ENCODE results near the gene CRMP1. TPM values are rescaled to one million over a fixed set of nuclear protein-coding genes. Genes with fewer than 3 reads are reported as not detected.

CRMP1 gene
- total and polyA plus RNA-seq, 12 donors: 0.18 to 17.7 (median 4.8) TPM

DNA sequence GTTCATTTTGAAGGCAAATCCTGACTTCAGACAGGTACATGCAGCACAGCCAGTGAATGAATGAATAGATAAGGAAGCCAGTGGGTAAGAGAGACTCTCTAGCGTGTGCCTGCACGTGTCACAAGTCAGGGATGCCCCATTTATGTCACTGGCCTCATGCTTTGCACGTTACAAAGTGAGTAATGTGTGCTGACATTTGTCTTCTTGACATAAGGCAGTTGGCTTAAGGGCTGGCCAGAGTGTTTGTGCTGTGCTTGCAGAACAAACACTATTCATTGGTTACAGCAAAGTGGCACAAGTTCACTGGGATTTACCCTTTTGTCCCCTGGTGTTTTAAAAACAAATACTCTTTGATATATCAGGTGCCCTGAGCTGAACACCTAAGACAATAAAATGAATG lies 55.9 kb downstream of the CRMP1 start:
- Histone ChIP-seq H3K27ac (no peak overlapping the region), H3K27me3 (no peaks in the 10 kb centered on the region), H3K4me3 (no peak overlapping the region), H3K4me1 (replicated peaks in 1 of 2) (no peaks in the 10 kb centered on the region), H3K36me3 (replicated peaks in 1 of 2) (no peaks in the 10 kb centered on the region), H3K9me3 (replicated peaks in 1 of 3) (no peaks in the 10 kb centered on the region)
- intact Hi-C loops (cut with DNase I): no loop called here
- DNase-seq: no peak
- TF ChIP-seq POLR2A (IDR thresholded peaks at IDR 0.05): no peak
- TF ChIP-seq, protein P1, sequence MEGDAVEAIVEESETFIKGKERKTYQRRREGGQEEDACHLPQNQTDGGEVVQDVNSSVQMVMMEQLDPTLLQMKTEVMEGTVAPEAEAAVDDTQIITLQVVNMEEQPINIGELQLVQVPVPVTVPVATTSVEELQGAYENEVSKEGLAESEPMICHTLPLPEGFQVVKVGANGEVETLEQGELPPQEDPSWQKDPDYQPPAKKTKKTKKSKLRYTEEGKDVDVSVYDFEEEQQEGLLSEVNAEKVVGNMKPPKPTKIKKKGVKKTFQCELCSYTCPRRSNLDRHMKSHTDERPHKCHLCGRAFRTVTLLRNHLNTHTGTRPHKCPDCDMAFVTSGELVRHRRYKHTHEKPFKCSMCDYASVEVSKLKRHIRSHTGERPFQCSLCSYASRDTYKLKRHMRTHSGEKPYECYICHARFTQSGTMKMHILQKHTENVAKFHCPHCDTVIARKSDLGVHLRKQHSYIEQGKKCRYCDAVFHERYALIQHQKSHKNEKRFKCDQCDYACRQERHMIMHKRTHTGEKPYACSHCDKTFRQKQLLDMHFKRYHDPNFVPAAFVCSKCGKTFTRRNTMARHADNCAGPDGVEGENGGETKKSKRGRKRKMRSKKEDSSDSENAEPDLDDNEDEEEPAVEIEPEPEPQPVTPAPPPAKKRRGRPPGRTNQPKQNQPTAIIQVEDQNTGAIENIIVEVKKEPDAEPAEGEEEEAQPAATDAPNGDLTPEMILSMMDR (IDR thresholded peaks at IDR 0.05): no peak
- 10 to 40% (median 30%) methylated on average over 3 of the region's 3 CpGs for WGBS, 4 donors

DNA sequence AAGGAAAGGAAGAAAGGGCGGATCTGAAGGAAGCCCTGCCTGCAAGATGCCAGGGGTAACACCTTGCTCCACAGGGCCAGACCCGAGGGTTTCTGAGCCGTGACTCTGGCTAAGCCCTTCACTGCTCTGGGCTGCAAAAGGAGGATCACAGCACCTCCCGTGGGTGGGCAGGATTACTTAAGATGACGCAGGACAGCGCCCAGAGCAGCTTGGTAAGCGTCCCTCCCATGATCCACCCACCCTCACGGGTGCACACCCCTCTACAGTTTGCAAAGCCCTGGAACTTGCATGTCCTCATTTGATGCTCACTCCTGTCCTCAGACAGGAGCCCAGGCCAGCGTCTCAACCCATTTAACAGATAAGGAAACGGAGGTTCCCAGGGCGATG lies 64.9 kb downstream of the CRMP1 start:
- WGBS, 4 donors: 81 to 86% (median 84%) methylated on average over 10 to 11 of the region's 11 CpGs
- no peak overlapping the region for H3K4me3 ChIP-seq
- no peak overlapping the region for H3K27ac ChIP-seq
- no peaks in the 10 kb centered on the region for H3K9me3 ChIP-seq (replicated peaks in 1 of 3)
- H3K27me3 ChIP-seq: no peaks in the 10 kb centered on the region
- no peaks in the 10 kb centered on the region for H3K36me3 ChIP-seq (replicated peaks in 1 of 2)
- DNase-seq: no peak
- TF ChIP-seq, protein P1 (IDR thresholded peaks at IDR 0.05): no peak
- TF ChIP-seq POLR2A (IDR thresholded peaks at IDR 0.05): no peak
- intact Hi-C loops (cut with DNase I): no loop called here
- no peaks in the 10 kb centered on the region for H3K4me1 ChIP-seq (replicated peaks in 1 of 2)

- TF ChIP-seq, protein P1 (IDR thresholded peaks at IDR 0.05): no peak
- no peak for TF ChIP-seq POLR2A (IDR thresholded peaks at IDR 0.05)
Measured at GRCh38 chr4:5827108-5828004, 65.5 kb downstream of the CRMP1 start.

GRCh38 chr4:5826437-5827107 lies 66.3 kb downstream of the CRMP1 start:
- Histone ChIP-seq H3K9me3 (replicated peaks in 1 of 3) (no peaks in the 10 kb centered on the region), H3K36me3 (replicated peaks in 1 of 2) (no peaks in the 10 kb centered on the region), H3K27me3 (no peaks in the 10 kb centered on the region), H3K27ac (no peak overlapping the region), H3K4me1 (replicated peaks in 1 of 2) (no peaks in the 10 kb centered on the region), H3K4me3 (no peak overlapping the region)
- no peak for DNase-seq
- TF ChIP-seq POLR2A (IDR thresholded peaks at IDR 0.05): no peak
- TF ChIP-seq, protein P1 (IDR thresholded peaks at IDR 0.05): no peak
- intact Hi-C loops (cut with DNase I): no loop called here
- WGBS, 4 donors: 48 to 72% (median 62%) methylated on average over 3 to 5 of the region's 5 CpGs

More at GRCh38 chr4:5827108-5828004, 65.5 kb downstream of the CRMP1 start:
- Histone ChIP-seq H3K9me3 (replicated peaks in 1 of 3) (no peaks in the 10 kb centered on the region), H3K27ac (no peak overlapping the region), H3K4me3 (no peak overlapping the region), H3K4me1 (replicated peaks in 1 of 2) (no peaks in the 10 kb centered on the region), H3K27me3 (no peaks in the 10 kb centered on the region), H3K36me3 (replicated peaks in 1 of 2) (no peaks in the 10 kb centered on the region)
- intact Hi-C loops (cut with DNase I): no loop called here
- WGBS, 4 donors: 70 to 79% (median 72%) methylated on average over 12 to 19 of the region's 19 CpGs
- peak in 1 of 7 donors; percentile 16 for DNase-seq

Measured in adrenal gland (tissue), 12 donors.